HFFc6 (cell line): ENCODE data around the gene LEAP2. TPM values are rescaled to one million over a fixed set of nuclear protein-coding genes. Genes with fewer than 3 reads are reported as not detected.

Experiments
- DNase-seq: peaks from one replicate; pipeline ENCODE4 v3.0.0-alpha.2; 2018
- H3K27ac Mint-ChIP-seq: 2 replicates; pipeline ENCODE4 v1.8.0; 2020; ENCODE audit warnings: mild to moderate bottlenecking, mixed read lengths
- H3K27me3 Mint-ChIP-seq: 2 replicates; pipeline ENCODE4 v1.8.0; 2021; ENCODE audit warnings: mild to moderate bottlenecking, moderate library complexity, mixed read lengths; ENCODE audit not compliant: insufficient read depth
- H3K36me3 Mint-ChIP-seq: 2 replicates; pipeline ENCODE4 v1.8.0; 2021; ENCODE audit warnings: low read depth, mixed read lengths
- H3K4me1 Mint-ChIP-seq: 2 replicates; pipeline ENCODE4 v1.8.0; 2020; ENCODE audit warnings: low read depth, mixed read lengths
- H3K4me3 Mint-ChIP-seq: 2 replicates; pipeline ENCODE4 v1.8.0; 2020; ENCODE audit warnings: mild to moderate bottlenecking, moderate library complexity, mixed read lengths
- H3K9me3 Mint-ChIP-seq: 2 replicates; pipeline ENCODE4 v1.8.0; 2020; ENCODE audit warnings: mild to moderate bottlenecking, mixed read lengths
- CTCF ChIP-seq: fragments of 200-600 bp; sonication (generic); IDR thresholded peaks from 2 replicates; pipeline ENCODE4 v1.5.0; 2021; ENCODE audit warnings: antibody characterized with exemption, mild to moderate bottlenecking
- total RNA-seq, 6 experiments: library from RNA; stranded (reverse); fragmentation: NEBNext Ultra II Directional; extraction: Animal tissue kit (Norgen Biotek cat#: 25700); gene quantifications; 2 replicates in 1 of 6; 3 replicates in 5 of 6; pipeline ENCODE4 v1.2.3, GENCODE V29; 2021

LEAP2 gene
- total RNA-seq, 6 experiments from 2014 or later: 0.09 to 0.51 (median 0.41) TPM

GRCh38 chr5:132905938-132906337 lies 32.5 kb downstream of the LEAP2 start:
- DNase-seq: no peak
- Mint-ChIP-seq H3K9me3 (no peaks in the 10 kb centered on the region), H3K4me1 (peaks cover 20% of the 10 kb centered on the region), H3K27me3 (peaks cover 2% of the 10 kb centered on the region), H3K4me3 (no peak overlapping the region), H3K36me3 (peaks cover 23% of the 10 kb centered on the region), H3K27ac (no peak overlapping the region)
- TF ChIP-seq CTCF: peak; percentile 52

GRCh38 chr5:132907161-132907560 lies 33.7 kb downstream of the LEAP2 start:
- Mint-ChIP-seq H3K9me3 (no peaks in the 10 kb centered on the region), H3K27ac (no peak overlapping the region), H3K27me3 (peaks cover 2% of the 10 kb centered on the region), H3K4me3 (no peak overlapping the region), H3K4me1 (peaks cover 20% of the 10 kb centered on the region), H3K36me3 (peaks cover 31% of the 10 kb centered on the region)
- no peak for DNase-seq
- TF ChIP-seq CTCF: no peak

- H3K27me3 Mint-ChIP-seq: peaks cover 2% of the 10 kb centered on the region
- H3K36me3 Mint-ChIP-seq: peaks cover 27% of the 10 kb centered on the region
- TF ChIP-seq CTCF: no peak
- no peak overlapping the region for H3K27ac Mint-ChIP-seq
- DNase-seq: no peak
- no peaks in the 10 kb centered on the region for H3K9me3 Mint-ChIP-seq
- peaks cover 24% of the 10 kb centered on the region for H3K4me1 Mint-ChIP-seq
- H3K4me3 Mint-ChIP-seq: no peak overlapping the region; the same call in 1 of the 2 replicates
These were observed 36.2 kb downstream of the LEAP2 start for GRCh38 chr5:132909702-132910101.

GRCh38 chr5:132915681-132916080 lies 42.2 kb downstream of the LEAP2 start:
- Mint-ChIP-seq H3K36me3 (peaks cover 33% of the 10 kb centered on the region), H3K4me1 (peaks cover 17% of the 10 kb centered on the region), H3K27ac (peak overlapping the region; percentile 52; the same call in 1 of the 2 replicates), H3K9me3 (no peaks in the 10 kb centered on the region), H3K4me3 (no peak overlapping the region), H3K27me3 (no peaks in the 10 kb centered on the region)
- DNase-seq: no peak
- no peak for TF ChIP-seq CTCF

GRCh38 chr5:132916086-132916485 lies 42.6 kb downstream of the LEAP2 start:
- Mint-ChIP-seq H3K36me3 (peaks cover 37% of the 10 kb centered on the region), H3K27me3 (no peaks in the 10 kb centered on the region), H3K27ac (0 out of 2 replicates have a peak overlapping the region, but pooled peaks have one; percentile 6), H3K9me3 (no peaks in the 10 kb centered on the region), H3K4me3 (no peak overlapping the region), H3K4me1 (peaks cover 17% of the 10 kb centered on the region)
- DNase-seq: no peak
- no peak for TF ChIP-seq CTCF

Other genes with a start within 250 kb of the LEAP2 start
- gene IL13, start 215.5 kb upstream of the LEAP2 start, total RNA-seq: not detected
- not detected for gene IL4, start 199.7 kb upstream of the LEAP2 start, total RNA-seq
- 10 to 100 TPM; 12.9 to 15.4 (median 14.9) TPM for gene KIF3A, start 136.1 kb upstream of the LEAP2 start, total RNA-seq
- not detected for gene CCNI2, start 126.2 kb upstream of the LEAP2 start, total RNA-seq
- 10 to 100 TPM; 53.9 to 67.1 (median 59.2) TPM for gene SEPTIN8, start 96.4 kb upstream of the LEAP2 start, total RNA-seq
- gene SOWAHA, start 60.4 kb upstream of the LEAP2 start, total RNA-seq: not detected
- 10 to 100 TPM in 1 of 6 experiments, 1 to 10 TPM in 5; 7.8 to 12.2 (median 8.6) TPM for gene SHROOM1, start 43.0 kb upstream of the LEAP2 start, total RNA-seq
- under 1 TPM in 3 of 6 experiments, not detected in 3; 0.09 to 0.14 (median 0.12) TPM for gene GDF9, start 7.2 kb upstream of the LEAP2 start, total RNA-seq
- gene UQCRQ, start 7.0 kb upstream of the LEAP2 start, total RNA-seq: 100 to 1,000 TPM; 501 to 678 (median 615) TPM
- 10 to 100 TPM; 81.1 to 92.5 (median 87.6) TPM for gene AFF4, start 90.0 kb downstream of the LEAP2 start, total RNA-seq
- gene ZCCHC10, start 152.9 kb downstream of the LEAP2 start, total RNA-seq: 10 to 100 TPM; 11.0 to 19.8 (median 17.4) TPM
- 100 to 1,000 TPM; 181 to 235 (median 214) TPM for gene HSPA4, start 178.3 kb downstream of the LEAP2 start, total RNA-seq